ENCODE data around the gene KCND2. TPM values are rescaled to one million over a fixed set of nuclear protein-coding genes. Genes with fewer than 3 reads are reported as not detected.

KCND2 gene
- total RNA-seq, 1 donor from 2014 or later: 0.61 TPM

DNA sequence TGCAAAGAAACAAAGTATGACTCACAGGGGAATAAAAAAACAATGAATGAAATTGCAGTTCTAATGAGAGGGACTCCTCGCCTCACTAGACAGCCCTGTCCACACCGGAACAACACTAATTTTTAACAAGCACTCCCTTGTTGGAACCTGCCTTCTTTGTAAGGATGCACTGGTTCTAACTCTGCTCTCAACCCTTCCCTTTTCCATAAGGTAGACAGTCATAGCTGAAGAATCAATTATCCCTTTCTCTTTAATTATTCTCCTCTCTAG lies 519.8 kb downstream of the KCND2 start:
- no peak for DNase-seq
- no peaks in the 10 kb centered on the region for H3K9me3 ChIP-seq
- no peaks in the 10 kb centered on the region for H3K4me1 ChIP-seq
- no peaks in the 10 kb centered on the region for H3K36me3 ChIP-seq
- no peak overlapping the region for H3K27ac ChIP-seq
- H3K27me3 ChIP-seq: no peaks in the 10 kb centered on the region
- TF ChIP-seq, protein P1, sequence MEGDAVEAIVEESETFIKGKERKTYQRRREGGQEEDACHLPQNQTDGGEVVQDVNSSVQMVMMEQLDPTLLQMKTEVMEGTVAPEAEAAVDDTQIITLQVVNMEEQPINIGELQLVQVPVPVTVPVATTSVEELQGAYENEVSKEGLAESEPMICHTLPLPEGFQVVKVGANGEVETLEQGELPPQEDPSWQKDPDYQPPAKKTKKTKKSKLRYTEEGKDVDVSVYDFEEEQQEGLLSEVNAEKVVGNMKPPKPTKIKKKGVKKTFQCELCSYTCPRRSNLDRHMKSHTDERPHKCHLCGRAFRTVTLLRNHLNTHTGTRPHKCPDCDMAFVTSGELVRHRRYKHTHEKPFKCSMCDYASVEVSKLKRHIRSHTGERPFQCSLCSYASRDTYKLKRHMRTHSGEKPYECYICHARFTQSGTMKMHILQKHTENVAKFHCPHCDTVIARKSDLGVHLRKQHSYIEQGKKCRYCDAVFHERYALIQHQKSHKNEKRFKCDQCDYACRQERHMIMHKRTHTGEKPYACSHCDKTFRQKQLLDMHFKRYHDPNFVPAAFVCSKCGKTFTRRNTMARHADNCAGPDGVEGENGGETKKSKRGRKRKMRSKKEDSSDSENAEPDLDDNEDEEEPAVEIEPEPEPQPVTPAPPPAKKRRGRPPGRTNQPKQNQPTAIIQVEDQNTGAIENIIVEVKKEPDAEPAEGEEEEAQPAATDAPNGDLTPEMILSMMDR (IDR thresholded peaks at IDR 0.05): no peak
- no peak overlapping the region for H3K4me3 ChIP-seq
- intact Hi-C loops (cut with DNase I): no loop called here
- no peak for ATAC-seq

DNA sequence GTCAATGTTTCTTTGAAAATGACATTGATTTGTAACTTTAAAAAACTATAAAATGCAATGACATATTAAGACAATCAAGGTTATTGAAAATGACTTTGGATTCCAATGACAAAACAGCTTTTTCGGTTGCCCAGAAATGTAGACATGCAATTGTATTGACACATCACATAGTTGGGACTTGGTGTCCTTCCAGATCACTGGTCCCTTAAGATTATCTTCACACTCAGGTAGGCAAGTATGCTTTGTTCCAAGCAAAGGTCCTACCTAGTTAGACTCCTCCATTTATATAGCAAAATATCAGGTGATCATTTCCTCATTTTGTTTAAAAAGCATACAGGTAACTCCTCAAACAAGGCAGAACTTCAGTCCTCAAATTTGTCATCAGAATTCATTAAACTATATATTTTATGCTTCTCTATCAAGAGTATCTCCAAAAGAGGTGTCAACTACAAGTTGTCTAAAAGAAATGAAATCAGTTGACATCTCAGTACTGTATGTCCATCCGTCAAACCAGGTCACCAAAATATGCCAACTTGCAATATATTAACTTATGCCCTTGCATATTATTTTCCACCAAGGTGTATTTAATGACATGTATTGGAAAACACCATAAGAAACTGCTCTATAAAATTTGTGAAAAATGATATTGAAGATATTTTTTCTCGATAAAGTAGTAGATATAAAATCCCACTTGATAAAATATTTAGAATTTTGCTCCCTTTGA lies 520.4 kb downstream of the KCND2 start:
- Histone ChIP-seq H3K36me3 (no peaks in the 10 kb centered on the region), H3K27me3 (no peaks in the 10 kb centered on the region), H3K4me3 (no peak overlapping the region), H3K4me1 (no peaks in the 10 kb centered on the region), H3K9me3 (no peaks in the 10 kb centered on the region), H3K27ac (no peak overlapping the region)
- TF ChIP-seq, protein P1 (IDR thresholded peaks at IDR 0.05): no peak
- intact Hi-C loops (cut with DNase I): no loop called here
- no peak for ATAC-seq
- DNase-seq: no peak

DNA sequence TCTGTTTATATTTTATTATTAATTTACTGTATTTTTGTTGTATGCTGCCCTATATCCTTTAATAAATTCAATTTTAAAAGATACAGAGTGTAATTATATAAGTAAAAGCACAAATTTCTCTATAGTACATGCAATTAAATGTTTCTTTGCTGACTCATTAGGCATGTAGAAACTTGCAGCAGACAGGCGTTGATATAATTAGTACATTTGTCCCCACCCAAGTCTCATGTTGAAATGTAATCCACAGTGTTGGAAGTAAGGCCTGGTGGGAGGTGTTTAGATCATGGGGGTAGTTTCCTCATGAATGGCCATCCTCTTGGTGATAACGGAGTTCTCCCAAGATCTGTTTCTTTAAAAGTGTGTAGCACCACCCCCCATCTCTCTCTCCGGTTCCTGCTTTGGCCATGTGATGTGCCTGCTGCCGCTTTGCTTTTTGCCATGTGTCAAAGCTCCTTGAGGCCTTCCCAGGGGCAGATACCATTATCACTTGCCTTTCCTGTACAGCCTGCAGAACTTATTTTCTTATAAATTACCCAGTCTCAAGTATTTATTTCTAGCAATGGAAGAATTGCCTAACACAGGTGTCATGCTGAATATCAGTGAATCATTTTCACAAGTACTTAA lies 521.2 kb downstream of the KCND2 start:
- H3K36me3 ChIP-seq: no peaks in the 10 kb centered on the region
- ATAC-seq (no peak), DNase-seq (no peak)
- no peaks in the 10 kb centered on the region for H3K27me3 ChIP-seq
- intact Hi-C loops (cut with DNase I): no loop called here
- TF ChIP-seq, protein P1 (IDR thresholded peaks at IDR 0.05): no peak
- H3K9me3 ChIP-seq: no peaks in the 10 kb centered on the region
- no peak overlapping the region for H3K27ac ChIP-seq
- H3K4me1 ChIP-seq: no peaks in the 10 kb centered on the region
- H3K4me3 ChIP-seq: no peak overlapping the region

DNA sequence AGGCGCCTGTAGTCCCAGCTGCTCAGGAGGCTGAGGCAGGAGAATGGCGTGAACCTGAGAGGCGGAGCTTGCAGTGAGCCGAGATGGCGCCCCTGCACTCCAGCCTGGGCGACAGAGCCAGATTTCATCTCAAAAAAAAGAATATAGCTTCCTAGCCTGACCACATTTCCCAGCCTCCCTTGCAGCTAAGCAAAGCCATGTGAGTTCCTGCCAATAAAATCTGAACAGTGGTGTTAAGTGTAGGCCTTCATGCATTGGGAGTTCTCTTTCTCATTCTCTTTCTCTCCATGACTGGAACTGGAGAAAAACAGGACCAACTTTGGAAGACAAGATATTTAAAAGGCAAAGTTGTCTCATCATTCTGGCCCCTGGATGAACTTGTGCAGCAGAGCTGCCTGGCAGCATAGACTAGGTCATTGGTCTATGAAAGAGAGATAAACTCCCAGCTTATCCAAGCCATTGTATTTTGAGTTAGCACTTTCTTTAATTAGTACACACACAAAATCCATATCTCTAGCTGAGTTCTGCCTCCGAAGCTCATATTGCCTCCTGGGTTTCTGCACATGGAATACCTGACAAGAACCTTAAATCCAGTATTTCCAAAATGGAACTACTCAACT lies 524.2 kb downstream of the KCND2 start:
- no peak for DNase-seq
- Histone ChIP-seq H3K36me3 (no peaks in the 10 kb centered on the region), H3K27me3 (no peaks in the 10 kb centered on the region), H3K4me3 (no peak overlapping the region), H3K9me3 (no peaks in the 10 kb centered on the region), H3K27ac (no peak overlapping the region), H3K4me1 (no peaks in the 10 kb centered on the region)
- TF ChIP-seq, protein P1 (IDR thresholded peaks at IDR 0.05): no peak
- intact Hi-C loops (cut with DNase I): no loop called here
- no peak for ATAC-seq

DNA sequence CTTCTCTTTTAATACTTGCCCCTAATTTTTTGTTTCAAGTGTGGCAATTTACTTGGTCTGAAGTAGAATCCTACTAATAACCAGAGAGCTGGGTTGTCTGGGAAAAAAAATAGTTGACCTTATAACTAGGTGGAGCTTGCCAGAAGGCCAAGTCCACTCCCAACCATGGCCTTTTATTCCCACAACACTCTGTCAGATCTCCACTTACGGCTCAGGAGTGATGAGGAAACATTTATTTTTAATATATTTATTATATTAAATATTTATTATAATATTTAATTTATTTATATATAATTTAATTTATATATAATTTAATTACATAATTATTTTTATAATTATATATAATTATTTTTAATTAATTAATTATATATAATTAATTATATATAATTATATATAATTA lies 526.2 kb downstream of the KCND2 start:
- no peak for DNase-seq
- TF ChIP-seq, protein P1 (IDR thresholded peaks at IDR 0.05): no peak
- intact Hi-C loops (cut with DNase I): no loop called here
- Histone ChIP-seq H3K27ac (no peak overlapping the region), H3K36me3 (no peaks in the 10 kb centered on the region), H3K27me3 (no peaks in the 10 kb centered on the region), H3K4me1 (no peaks in the 10 kb centered on the region), H3K9me3 (no peaks in the 10 kb centered on the region), H3K4me3 (no peak overlapping the region)
- ATAC-seq: no peak
